T follicular helper cell (primary cell): Measurements from ENCODE around the gene ZNF396.

Source experiments
- DNase-seq: peaks from one replicate; pipeline ENCODE4 v3.0.0-alpha.2; 2020; ENCODE audit warnings: low read depth

The ZNF396 gene

DNA sequence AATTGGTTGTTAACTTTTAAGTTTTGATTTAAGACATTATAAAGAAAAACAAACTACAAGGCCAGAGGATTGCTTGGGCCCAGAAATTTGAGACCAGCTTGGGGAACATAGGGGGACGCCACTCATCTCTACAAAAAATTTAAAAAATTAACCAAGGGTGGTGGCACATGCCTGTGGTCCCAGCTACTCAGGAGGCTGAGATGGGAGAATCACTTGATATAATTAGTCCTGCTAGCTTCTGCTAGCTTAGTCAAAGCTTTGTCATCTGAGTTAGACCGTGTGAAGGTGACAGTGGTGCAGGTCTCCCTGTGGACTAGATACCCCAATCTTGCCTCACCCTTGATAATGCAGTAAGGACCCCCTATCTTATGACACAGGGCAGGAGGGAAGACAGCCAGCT lies 6.0 kb upstream of the ZNF396 start:
- no peak for DNase-seq

DNA sequence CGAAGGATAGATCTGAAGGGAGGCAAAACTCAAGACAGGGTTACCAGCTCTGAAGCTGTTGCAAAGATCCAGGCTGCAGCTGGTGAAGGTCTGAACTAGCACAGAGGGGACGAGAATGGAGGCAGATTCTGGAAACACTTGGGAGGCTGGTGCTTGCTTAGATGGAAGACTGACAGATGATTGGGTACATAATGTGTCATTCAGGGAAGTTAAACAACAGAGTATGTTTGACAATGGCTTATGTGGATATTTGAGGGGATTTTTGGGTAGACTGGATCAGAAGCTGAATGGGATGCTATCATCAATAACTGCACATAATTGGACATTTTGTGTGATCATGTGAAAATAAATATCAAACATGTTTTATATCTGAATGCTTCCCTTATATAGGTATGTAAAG lies 2.3 kb upstream of the ZNF396 start:
- no peak for DNase-seq

DNA sequence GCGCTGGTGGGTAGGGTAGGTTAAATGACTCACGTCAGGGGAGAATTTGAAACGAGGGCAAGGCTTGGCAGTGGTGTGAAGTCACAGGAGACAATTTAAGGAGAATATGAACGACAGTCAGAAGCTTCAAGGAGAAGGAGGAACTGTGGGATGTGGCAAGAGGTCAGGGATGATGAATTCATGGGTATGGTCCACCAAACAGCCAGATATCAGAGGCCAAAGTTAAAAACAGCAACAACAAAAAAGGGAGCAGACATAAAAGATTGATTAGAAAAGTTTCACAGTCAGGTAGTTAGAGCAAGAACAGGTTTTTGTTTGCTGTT lies 1.4 kb upstream of the ZNF396 start:
- DNase-seq: no peak

DNA sequence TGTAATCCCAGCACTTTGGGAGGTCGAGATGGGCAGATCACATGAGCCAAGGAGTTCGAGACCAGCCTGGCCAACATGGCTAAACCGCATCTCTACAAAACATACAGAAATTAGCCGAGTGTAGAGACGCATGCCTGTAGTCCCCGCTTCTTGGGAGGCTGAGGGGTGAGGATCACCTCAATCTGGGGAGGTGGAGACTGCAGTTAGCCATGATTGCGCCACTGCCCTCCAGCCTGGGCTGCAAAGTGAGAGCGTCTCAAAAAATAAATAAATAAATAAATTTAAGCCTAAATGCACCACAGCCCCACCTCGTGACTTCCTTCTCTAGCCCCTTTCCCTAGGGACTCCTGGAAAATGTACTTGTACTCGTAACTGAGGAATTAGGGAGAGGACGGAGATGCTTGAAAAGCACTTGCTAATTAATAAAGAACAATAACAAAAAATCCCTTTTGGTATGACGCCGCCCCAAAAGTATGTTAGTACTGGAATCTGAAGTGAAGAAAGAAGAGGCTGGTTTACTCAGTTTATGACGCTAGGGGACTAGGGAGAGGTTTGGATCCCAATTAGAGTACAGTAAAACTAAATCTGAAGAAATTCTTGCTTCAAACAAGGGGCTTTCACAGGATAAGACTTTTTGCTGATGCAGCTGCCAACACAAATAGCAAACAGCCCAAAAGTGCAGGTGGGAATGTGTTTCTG lies 887 bp upstream of the ZNF396 start:
- DNase-seq: no peak

DNA sequence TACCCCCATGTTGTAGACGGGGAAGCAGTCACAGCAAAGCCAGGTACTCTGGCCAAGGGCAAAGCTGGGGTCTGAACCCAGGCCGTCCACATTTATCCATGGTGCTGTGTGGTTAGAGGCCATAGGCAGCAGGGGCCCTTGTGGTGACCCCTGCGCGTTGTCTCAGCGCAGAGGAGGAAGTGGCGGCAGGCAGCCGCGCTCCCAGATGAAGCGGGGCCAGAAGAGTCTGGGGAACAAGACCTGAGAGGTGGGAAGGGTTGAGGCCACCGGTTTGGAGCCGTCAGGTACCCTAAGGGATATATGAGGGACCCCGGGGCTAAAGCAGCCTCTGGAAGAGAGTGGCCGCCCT lies 770 bp downstream of the ZNF396 start:
- no peak for DNase-seq

DNA sequence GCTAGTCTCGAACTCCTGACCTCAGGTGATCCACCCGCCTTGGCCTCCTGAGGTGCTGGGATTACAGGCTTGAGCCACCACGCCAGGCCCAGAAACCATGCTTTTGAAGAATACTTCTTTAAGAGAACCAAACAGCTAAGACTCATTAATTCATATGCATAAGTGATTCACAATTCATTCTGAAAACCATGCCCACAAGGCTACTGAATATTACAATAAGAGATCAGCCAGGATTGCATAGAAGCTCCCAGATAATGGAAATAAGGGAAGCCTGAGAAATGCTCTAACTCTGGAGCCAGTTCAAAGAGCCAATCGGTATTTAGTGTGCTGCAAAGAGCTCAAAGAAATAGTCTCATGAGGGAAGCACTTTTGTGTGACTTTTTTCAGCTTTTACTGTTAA lies 2.4 kb downstream of the ZNF396 start:
- no peak for DNase-seq

DNA sequence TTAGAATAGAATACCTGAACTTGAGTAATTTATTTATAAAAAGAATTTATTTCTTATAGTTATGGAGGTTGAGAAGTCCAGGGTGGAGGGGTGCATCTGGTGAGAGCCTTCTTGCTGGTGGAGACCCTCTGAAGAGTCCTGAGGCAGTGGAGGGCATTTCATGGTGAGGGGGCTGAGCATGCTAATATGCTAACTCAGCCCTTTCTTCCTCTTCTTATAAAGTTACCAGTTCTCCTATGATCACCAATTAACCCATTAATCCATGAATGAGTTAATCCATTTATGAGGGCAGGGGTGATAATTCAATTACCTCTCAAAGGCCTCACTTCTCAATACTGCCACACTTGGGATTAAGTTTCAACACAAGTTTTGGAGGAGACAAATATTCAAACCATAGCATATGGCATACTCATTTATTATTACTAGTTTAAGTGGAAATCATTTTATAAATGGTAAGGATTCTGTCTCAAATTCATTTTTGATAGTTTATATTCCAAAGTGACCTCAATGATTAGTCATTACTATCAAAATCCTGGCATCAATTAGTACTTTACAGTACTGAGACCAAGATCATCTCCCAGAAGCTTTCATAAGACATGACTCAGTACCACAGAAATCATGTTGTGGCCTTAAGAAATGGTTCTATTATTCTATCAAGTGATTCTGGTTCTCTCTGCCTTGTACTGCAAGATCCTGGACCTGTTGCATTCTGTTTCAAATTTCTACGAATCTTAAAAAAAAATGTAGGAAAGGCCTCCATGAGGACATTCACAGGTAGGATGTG lies 5.5 kb downstream of the ZNF396 start:
- no peak for DNase-seq

DNA sequence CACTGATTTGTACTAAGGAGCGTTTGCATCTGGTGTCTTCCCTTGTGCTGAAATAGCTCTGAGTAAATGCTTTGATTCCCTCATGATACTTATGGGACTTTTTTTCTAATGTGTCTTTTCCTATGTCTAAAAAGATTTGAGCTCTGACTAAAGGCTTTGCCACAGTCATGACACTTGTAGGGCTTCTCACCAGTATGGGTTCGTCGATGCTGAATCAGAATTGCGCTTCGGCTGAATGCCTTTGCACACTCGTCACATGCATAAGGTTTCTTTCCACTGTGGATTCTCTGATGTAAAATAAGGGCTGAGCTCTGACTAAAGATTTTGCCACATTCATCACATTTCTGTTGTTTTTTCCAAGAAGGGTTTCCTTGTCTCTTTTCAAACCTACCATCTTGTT lies 8.0 kb downstream of the ZNF396 start:
- no peak for DNase-seq

DNA sequence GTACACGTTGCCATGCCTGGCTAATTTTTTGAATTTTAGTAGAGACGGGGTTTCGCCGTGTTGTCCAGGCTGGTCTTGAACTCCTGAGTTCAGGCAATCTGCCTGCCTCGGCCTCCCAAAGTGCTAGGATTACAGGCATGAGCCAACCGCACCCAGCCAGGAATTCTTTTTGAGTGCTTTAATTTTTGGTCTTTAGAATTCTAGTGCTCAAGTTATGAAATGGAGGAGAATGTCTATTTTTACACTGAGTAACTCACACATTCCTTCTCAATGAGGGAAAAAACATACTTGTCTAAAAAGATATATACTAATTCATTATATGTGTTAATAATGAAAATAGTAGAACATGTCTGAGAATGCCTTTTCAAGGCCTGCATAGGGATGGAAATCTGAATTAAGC lies 8.5 kb downstream of the ZNF396 start:
- DNase-seq: no peak

DNA sequence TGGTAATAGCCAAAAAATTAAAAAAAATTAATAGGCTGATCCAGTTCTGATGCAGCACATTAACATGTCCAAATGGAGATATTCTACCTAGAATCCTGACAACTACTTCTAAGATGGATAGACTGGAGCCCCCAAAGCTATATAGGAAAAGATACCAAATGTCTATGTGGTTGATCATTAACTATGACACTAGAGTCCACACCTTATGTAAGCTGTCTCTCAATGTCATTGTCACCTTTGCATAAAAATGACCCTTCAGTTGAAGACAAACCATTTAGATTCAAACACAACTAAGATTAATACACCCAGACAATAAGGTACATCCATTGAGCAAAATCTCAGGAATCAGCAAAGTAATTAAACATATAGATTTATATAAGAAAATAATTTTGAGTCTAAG lies 14.6 kb downstream of the ZNF396 start:
- no peak for DNase-seq

DNA sequence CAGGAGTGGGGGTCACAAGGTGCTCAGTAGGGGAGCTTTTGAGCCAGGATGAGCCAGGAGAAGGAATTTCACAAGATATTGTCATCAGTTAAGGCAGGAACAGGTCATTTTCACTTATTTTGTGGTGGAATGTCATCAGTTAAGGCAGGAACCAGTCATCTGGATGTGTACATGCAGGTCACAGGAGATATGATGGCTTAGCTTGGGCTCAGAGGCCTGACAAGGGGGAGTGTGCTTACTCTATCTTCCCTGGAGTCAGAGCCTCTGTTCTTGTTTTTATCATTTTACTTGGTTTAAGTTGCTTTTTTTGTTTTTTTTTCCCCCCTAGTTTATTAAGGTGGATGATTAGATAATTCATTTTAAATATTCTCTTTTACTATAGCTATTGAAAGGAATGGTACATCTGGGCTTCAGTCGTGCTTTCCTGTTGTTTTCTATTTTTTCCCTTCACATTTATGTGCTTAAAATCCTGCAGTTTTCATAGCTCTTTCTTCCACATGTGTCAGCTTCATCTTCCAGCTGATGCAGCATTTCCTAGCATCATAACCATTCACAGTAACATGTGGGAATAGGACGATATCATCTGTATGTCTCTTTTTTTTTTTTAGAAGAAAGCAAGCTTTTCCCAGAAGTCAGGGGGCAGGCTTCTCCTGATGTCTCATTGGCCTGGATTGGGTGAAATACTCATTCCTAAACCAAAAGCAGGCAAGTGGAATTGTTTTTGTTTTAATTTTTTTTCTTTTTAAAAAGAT lies 15.4 kb downstream of the ZNF396 start:
- no peak for DNase-seq

DNA sequence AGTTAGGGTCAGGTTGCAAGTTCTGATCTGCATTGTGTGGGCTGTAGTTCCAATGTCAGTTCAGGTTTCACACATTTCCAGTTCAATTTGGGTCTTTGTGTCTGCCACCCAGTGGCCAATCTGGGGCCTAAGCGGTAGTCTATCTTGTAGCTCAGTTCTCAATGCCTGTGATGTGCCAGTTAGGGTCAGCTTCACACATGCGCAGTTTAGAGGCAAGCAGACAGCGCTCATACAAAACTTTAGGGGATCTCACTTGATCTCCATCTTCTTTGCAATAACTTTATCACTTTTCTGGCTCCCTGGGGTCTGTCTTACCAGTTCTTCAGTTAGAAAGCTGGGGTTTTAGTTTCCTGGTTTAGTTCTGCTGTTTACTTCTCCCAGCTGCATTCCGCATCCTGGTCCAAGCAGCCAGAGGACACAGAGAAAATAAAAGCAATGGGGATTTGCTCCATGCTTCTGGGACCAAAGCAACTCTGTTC lies 22.0 kb downstream of the ZNF396 start:
- peak; percentile 40 for DNase-seq

DNA sequence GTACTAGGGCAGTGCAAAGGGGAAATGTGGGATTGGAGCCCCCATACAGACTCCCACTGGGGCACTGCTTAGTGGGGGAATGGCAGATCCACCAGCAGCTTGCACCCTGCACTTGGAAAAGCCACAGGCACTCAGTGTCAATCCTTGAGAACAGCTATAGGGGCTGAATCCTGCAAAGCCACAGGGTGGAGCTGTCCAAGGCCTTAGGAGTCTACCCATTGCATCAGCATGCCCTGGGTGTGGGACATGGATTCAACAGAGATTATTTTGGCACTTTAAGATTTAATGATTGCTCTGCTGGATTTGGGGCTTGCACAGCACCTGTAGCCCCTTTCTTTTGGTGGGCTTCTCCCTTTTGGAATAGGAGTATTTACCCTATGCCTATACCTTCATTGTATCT lies 24.4 kb downstream of the ZNF396 start:
- no peak for DNase-seq

DNA sequence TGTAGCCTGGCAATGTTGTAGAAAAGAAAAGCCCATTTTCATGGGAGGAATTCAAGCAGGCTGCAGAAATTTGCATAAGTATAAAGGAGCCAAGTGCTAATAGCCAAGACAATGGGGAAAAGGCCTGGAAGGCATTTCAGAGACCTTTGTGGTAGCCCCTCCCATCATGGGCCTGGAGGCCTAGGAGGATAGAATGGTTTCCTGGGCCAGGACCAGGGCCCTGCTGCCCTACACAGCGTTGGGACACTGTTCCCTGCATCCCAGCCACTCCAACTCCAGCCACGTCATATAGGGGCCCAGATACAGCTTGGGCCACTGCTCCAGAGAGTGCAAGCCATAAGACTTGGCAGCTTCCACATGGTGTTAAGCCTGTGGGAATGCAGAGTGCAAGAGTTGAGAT lies 24.9 kb downstream of the ZNF396 start:
- no peak for DNase-seq

DNA sequence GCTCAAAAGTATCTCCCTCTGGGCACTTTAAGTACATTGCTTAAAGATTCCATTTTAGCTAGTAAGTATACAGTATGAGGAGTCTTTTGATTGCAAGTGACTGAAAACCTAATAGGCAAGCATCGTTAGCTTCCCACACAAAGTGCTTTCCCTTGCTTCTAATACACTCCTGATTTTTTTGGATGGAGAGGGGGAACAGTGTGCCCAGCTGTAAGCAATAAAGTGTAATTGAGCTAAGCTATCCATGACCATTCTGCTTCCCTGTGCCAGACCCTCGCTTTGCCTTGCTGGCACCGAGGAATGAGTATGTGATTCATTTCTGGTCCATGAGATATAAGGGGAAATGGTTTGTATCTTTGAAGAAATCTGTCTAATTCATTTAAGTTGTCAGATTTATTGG lies 29.1 kb downstream of the ZNF396 start:
- DNase-seq: no peak

DNA sequence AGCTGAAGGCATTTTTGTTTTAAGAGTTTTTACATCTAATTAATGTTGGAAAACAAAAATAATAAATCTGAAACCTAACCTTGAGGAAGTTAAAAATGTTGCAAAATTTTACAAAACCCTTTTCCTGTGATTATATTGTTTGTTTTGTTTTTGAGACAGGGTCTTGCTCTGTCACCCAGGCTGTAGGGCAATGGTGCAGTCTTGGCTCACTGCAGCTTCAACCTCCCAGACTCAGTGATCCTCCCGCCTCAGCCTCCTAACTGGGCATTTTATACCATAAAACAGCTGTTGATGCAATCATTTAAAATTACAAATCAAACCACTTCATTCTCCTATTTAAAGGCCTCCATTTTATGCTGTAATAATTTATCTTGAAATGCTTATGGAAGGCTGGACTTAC lies 31.2 kb downstream of the ZNF396 start:
- DNase-seq: no peak

DNA sequence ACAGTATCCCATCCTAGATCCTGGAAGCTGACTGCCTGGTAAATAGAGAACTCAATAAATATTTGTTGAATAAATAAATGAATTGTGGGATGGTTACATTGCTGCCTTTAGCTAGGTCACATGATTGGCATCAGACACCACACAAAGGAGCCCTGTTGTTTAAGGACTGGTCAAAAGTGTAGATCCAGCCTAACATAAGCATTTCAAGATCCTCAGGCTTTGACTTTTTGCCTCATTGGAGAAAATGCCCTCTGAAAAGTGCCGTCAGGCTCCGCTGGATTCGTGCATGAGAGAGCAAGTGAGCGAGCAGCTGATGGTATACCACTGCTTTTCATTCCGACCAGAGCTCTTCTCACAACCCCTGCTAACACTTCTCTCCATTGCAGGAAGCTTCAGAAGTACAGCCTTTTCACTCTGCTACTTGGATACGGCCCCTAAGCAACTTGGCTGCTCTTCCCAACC lies 31.6 kb downstream of the ZNF396 start:
- DNase-seq: no peak

DNA sequence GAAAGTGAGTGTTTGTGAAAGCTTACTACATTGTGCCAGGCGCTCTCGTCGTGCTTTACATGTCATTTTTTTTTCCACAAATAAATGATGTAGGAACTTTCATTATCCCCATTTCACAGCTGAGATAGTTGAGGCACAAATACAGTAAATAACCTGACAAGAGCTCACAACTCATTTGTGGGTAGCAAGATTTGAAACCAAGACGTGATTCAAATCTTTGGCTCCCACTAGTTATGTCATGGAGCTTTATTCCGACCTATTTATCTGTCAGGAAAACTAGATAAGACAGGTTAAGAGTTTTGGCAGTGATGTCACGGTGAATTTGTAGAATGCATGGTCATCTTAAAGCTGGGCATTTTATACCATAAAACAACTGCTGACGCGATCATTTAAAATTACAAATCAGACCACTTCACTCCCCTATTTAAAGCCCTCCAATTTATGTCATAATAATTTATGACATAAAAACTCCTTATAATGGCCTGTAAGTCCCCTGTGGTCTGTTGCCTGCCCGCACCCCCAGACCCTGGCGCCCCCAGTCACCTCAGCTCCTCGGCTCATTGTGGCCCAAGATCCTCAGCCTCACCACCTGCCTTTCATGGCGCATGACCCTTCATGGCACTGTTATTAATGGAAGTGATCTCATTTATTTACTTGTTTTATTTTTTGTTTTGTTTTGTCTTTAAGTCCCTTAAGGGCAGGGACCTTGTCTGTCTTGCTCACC lies 32.2 kb downstream of the ZNF396 start:
- no peak for DNase-seq

DNA sequence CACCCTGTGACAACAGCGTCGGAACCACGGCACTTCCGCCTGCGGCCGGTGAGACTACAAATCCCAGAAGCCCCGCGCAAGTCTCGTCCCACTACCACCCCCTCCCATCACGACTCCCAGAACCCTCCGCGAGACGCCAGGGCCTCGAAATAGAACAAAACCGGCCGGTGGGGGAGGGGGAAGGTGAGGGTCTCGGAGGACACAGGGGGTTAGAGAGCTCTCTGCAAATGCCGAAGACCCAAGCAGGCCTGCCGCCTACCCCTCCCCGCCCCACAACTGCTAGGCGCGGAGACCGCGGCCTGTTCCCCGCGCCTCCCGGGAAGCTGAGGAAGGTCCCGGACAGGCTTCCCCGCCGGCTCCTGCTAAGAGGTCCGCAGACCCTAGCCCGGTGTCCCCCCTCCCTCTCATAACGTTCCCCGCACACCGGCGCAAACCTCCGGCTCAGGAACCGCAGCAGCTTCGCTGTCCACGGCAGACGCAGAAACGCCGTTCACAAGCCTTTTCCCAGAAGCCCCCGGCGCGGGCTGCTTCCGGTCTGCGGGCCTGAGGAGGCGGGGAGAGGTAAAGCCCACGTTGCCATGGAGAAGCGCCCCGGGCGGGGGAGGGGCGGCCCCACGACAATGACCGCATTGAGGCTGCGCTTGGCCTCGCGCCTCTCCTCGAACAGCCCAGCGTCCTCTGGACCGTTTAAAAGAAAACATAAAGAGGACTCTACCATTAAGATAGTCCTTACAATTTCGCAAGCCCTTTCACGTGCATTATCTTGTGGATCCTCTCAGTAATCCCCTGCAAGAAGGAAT lies 33.0 kb downstream of the ZNF396 start, which contains the start of gene ZNF24:
Gene ZNF24 (minus strand): TSS at position 485 of the 800 bp plus-strand sequence. CDS start 3,770 bp downstream, outside the sequence.
- DNase-seq: peak; percentile 86

DNA sequence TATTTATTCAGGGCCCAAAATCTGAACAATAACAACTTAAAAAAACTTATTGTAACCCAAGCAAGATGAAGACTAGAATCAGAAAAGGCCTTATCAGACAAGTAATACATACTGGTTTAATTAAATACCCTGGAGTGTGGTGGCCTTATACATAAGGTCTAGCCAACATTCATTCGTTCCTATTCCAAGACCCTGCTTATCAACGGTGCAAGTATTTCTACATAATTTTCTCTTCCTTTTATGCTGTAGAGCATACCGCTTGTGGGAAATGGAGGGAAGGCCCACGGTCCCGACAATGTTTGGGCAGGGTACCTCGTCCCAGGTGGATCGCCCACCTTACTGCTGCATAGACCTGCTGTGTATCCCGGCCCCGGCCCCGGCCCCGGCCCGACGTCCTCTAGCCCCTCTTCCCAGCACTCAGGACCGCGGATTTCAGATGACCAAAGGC lies 33.6 kb downstream of the ZNF396 start:
- DNase-seq: no peak

DNA sequence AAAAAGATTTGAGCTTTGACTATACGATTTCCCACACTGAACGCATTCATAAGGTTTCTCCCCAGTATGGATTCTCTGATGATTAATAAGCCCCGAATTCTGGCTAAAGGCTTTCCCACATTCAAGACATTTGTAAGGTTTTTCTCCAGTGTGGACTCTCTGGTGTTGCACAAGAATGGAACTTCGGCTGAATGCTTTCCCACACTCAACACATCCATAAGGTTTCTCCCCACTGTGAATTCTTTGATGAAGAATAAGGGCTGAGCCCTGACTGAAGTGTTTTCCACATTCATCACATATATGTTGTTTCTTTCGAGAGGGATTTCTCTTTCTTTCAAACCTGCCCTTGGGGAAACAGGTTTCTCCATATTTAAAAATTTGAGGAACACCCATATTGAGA lies 39.9 kb downstream of the ZNF396 start:
- DNase-seq: no peak
